ENCODE measurements around the gene RNF223. TPM values are rescaled to one million over a fixed set of nuclear protein-coding genes. Genes with fewer than 3 reads are reported as not detected.

Gene RNF223
- total RNA-seq, 4 donors from 2014 or later: 3.0 to 7.5 (median 5.0) TPM

GRCh38 chr1:1027791-1028190 is 46.3 kb downstream of the RNF223 start:
- WGBS, 2 donors (ENCODE audit: low coverage in 1 of 2): 89% methylated on average over 13 of the region's 17 CpGs; no CpG with 5 or more reads in 1 of the 2 donors
- no peaks in the 10 kb centered on the region for H3K36me3 ChIP-seq

GRCh38 chr1:1026599-1027413 is 47.3 kb downstream of the RNF223 start:
- H3K4me3 ChIP-seq: no peak overlapping the region
- 67% methylated on average over 11 of the region's 21 CpGs; no CpG with 5 or more reads in 1 of the 2 donors for WGBS, 2 donors (ENCODE audit: low coverage in 1 of 2)
- intact Hi-C loops (cut with DNase I; ENCODE audit: low total_unique reads): no loop called here

More at GRCh38 chr1:1027791-1028190, 46.3 kb downstream of the RNF223 start:
- Histone ChIP-seq H3K27ac (no peak overlapping the region), H3K9me3 (no peaks in the 10 kb centered on the region), H3K27me3 (peaks cover 8% of the 10 kb centered on the region), H3K4me3 (no peak overlapping the region), H3K4me1 (peaks cover 4 to 10% (median 5%) of the 10 kb centered on the region in 4 donors)
- intact Hi-C loops (cut with DNase I; ENCODE audit: low total_unique reads): no loop called here
- TF ChIP-seq POLR2A (IDR thresholded peaks at IDR 0.05) (no peak), EP300 (IDR thresholded peaks at IDR 0.05; ENCODE audit: low read depth) (no peak), POLR2AphosphoS5 (IDR thresholded peaks at IDR 0.05) (no peak)
- TF ChIP-seq, protein P1, sequence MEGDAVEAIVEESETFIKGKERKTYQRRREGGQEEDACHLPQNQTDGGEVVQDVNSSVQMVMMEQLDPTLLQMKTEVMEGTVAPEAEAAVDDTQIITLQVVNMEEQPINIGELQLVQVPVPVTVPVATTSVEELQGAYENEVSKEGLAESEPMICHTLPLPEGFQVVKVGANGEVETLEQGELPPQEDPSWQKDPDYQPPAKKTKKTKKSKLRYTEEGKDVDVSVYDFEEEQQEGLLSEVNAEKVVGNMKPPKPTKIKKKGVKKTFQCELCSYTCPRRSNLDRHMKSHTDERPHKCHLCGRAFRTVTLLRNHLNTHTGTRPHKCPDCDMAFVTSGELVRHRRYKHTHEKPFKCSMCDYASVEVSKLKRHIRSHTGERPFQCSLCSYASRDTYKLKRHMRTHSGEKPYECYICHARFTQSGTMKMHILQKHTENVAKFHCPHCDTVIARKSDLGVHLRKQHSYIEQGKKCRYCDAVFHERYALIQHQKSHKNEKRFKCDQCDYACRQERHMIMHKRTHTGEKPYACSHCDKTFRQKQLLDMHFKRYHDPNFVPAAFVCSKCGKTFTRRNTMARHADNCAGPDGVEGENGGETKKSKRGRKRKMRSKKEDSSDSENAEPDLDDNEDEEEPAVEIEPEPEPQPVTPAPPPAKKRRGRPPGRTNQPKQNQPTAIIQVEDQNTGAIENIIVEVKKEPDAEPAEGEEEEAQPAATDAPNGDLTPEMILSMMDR (IDR thresholded peaks at IDR 0.05): no peak
- in situ Hi-C loops (cut with MboI; ENCODE audit: low pct_ligation_motif_present in 1 of 4, low pct_unique_long_range_greater_than_20kb in 1 of 4, low sequenced_read_pairs in 3 of 4): no loop called here
- no peak for DNase-seq

DNA sequence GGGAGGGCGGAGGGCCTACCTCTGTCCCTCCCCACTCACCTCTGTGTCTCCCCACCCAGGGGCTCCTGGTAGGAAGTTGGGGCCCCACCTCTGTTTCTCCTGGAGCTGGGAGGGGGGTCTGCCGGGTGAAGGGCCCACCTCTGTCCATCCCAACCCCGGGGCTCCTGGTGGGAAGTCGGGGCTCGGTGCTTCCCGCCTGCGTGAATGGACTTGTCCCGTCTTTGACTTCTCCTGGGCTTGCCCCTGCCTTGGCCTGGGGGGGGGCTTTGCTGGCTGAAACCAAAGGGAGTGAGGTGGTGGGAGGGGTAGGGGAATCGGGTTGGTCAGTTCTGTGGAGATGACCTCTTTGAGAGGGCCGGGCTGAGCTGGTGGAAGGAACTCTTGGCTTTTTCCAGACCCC is 48.4 kb downstream of the RNF223 start:
- Histone ChIP-seq H3K4me3 (no peak overlapping the region), H3K27ac (no peak overlapping the region), H3K4me1 (peaks cover 6 to 14% (median 10%) of the 10 kb centered on the region in 4 donors), H3K9me3 (no peaks in the 10 kb centered on the region), H3K36me3 (no peaks in the 10 kb centered on the region), H3K27me3 (no peaks in the 10 kb centered on the region)
- WGBS, 2 donors (ENCODE audit: low coverage in 1 of 2): 82 to 100% methylated on average over 2 to 9 of the region's 10 CpGs
- intact Hi-C loops (cut with DNase I; ENCODE audit: low total_unique reads) (no loop called here), in situ Hi-C loops (cut with MboI; ENCODE audit: low pct_ligation_motif_present in 1 of 4, low pct_unique_long_range_greater_than_20kb in 1 of 4, low sequenced_read_pairs in 3 of 4) (no loop called here)
- TF ChIP-seq POLR2A (IDR thresholded peaks at IDR 0.05) (no peak), EP300 (IDR thresholded peaks at IDR 0.05; ENCODE audit: low read depth) (no peak), POLR2AphosphoS5 (IDR thresholded peaks at IDR 0.05) (no peak)
- TF ChIP-seq, protein P1 (IDR thresholded peaks at IDR 0.05): no peak
- DNase-seq: no peak

More at GRCh38 chr1:1026599-1027413, 47.3 kb downstream of the RNF223 start:
- Histone ChIP-seq H3K4me1 (peaks cover 0 to 4% (median 0%) of the 10 kb centered on the region in 4 donors), H3K27ac (no peak overlapping the region), H3K27me3 (no peaks in the 10 kb centered on the region), H3K36me3 (no peaks in the 10 kb centered on the region), H3K9me3 (no peaks in the 10 kb centered on the region)
- no peak for DNase-seq
- TF ChIP-seq EP300 (IDR thresholded peaks at IDR 0.05; ENCODE audit: low read depth): no peak
- TF ChIP-seq POLR2AphosphoS5 (IDR thresholded peaks at IDR 0.05): no peak
- no peak for TF ChIP-seq POLR2A (IDR thresholded peaks at IDR 0.05)
- TF ChIP-seq, protein P1 (IDR thresholded peaks at IDR 0.05): no peak
- in situ Hi-C loops (cut with MboI; ENCODE audit: low pct_ligation_motif_present in 1 of 4, low pct_unique_long_range_greater_than_20kb in 1 of 4, low sequenced_read_pairs in 3 of 4): no loop called here

DNA sequence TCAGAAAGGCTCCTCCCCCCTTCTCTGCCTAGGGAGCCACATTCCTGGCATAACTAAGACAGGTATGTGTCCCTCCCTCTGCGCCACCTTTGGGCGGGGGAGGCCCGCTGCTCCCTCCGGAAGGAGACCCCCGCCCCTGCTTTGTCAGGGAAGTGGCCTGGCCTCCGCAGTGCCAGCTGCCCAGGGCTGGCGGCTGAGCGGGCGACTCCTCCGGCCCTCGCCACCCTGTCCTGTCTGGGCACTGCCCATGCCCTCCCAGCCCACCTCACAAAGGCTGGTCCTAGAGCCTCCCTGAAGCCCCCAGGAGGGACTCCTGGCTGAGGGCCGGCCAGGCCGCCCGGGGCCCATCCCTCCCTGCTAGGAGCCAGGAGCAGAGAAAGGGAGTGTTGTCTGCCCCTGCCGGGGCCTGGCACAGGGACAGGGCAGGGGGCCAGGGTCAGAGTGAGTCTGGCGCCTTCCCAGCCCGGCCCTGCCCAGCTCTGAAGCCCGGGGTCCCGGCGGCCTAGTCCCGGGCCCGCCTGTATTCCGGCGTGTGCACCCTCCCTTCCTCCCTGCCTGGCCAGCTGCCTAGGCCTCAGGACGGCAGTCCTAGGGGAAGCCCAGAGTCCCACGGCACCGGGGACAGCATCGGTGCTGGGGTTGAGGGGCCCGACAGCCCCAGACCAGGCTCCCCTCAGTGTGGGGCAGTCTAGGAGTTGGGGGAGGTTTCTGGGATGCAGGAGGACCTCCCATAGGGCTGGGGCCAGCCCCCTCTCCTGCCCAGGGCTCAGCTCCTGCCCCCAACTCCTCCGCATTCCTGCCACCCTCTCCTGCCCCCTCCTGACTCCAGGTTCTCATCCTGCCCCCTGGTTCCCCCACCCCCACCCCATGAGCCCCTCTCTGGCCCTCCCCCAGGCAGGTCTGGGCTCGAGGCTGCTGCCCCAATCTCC is 49.1 kb downstream of the RNF223 start:
- TF ChIP-seq, protein P1 (IDR thresholded peaks at IDR 0.05): no peak
- no peak for DNase-seq
- 74% methylated on average over 25 of the region's 31 CpGs; no CpG with 5 or more reads in 1 of the 2 donors for WGBS, 2 donors (ENCODE audit: low coverage in 1 of 2)
- Histone ChIP-seq H3K36me3 (no peaks in the 10 kb centered on the region), H3K4me3 (no peak overlapping the region), H3K4me1 (peaks cover 6 to 17% (median 15%) of the 10 kb centered on the region in 4 donors), H3K27ac (no peak overlapping the region), H3K27me3 (no peaks in the 10 kb centered on the region), H3K9me3 (no peaks in the 10 kb centered on the region)
- in situ Hi-C loops (cut with MboI; ENCODE audit: low pct_ligation_motif_present in 1 of 4, low pct_unique_long_range_greater_than_20kb in 1 of 4, low sequenced_read_pairs in 3 of 4) (no loop called here), intact Hi-C loops (cut with DNase I; ENCODE audit: low total_unique reads) (no loop called here)
